ENCODE data around the gene LHPP.

DNA sequence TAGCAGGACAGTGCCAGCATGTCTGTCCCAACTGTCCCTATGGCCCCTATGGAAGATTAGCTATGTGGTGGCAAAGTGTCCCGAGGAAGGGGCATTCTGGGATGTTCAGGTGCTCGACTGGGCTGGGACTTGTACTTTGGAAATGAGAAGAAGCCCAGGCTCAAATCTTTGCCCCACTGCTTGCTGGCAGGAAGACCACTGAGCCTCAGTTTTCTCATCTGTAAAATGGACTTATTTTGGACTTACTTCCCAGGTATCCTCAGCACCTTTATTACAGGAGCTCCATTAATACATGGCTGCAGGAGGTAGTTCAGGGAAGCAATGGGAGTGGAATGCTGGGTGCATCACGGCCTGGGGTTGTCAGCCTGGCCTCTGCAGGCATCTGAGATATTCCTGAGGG is 71.2 kb downstream of the LHPP start:
- TF ChIP-seq GATA3 (IDR thresholded peaks at IDR 0.05; ENCODE audit: low read depth, low read length) (no peak), GATA2 (IDR thresholded peaks at IDR 0.05; ENCODE audit: low read depth, low read length) (no peak)

Data from SH-SY5Y (cell line).